Testis (tissue), 3 donors: Measurements from ENCODE around the gene VEGFB. TPM values are rescaled to one million over a fixed set of nuclear protein-coding genes. Genes with fewer than 3 reads are reported as not detected.

Experiments used
- DNase-seq: peaks from one replicate; pipeline ENCODE4 v3.0.0-alpha.2; 2019
- H3K27ac ChIP-seq, 2 donors: fragments of 200-600 bp; sonication (generic); one replicate each; pipeline ENCODE4 v1.5.1; 2019
- H3K27me3 ChIP-seq: fragments of 200-600 bp; sonication (generic); one replicate; pipeline ENCODE4 v1.5.1; 2019
- H3K36me3 ChIP-seq: fragments of 200-600 bp; sonication (generic); one replicate; pipeline ENCODE4 v1.5.1; 2017; ENCODE audit warnings: low read depth; ENCODE audit errors: missing control alignments
- H3K4me1 ChIP-seq: fragments of 200-600 bp; sonication (generic); one replicate; pipeline ENCODE4 v1.5.1; 2019
- H3K4me3 ChIP-seq, 2 donors: fragments of 200-600 bp; sonication (generic); one replicate each; pipeline ENCODE4 v1.5.1; 2017 to 2019
- H3K9me3 ChIP-seq: fragments of 200-600 bp; sonication (generic); one replicate; pipeline ENCODE4 v1.5.1; 2017
- POLR2A ChIP-seq: fragments of 450-650 bp; IDR thresholded peaks from one replicate; pipeline ENCODE4 v1.6.1; 2017; ENCODE audit warnings: antibody characterized with exemption, mild to moderate bottlenecking, moderate library complexity
- WGBS, 2 donors: methylation state at CpG; one replicate each; pipeline ENCODE4 v1.1.5; 2018; 5-methylcytosine and 5-hydroxymethylcytosine counted together
- intact Hi-C: fragments of 100-400 bp; cut with DNase I; formaldehyde crosslinking; loops from one replicate; pipeline ENCODE4 v1.15.1; 2023; ENCODE audit warnings: low total_unique reads
- polyA plus RNA-seq: library from polyadenylated mRNA; stranded (reverse); fragments of 350-450 nt; fragmentation: Illumina TruSeq; extraction: RNeasy Lipid Tissue Mini Kit (QIAGEN cat#74804); gene quantifications from one replicate; pipeline ENCODE4 v1.2.3, GENCODE V29; 2014; ENCODE audit warnings: low read depth, low replicate concordance; ENCODE audit not compliant: insufficient read depth
- total RNA-seq, 2 donors: library from RNA; depleted of rRNA; stranded (reverse); fragments of >200 nt; gene quantifications; one replicate each; pipeline ENCODE4 v1.2.3, GENCODE V29; 2016
- TF ChIP-seq, protein P1 (sequence below), 3 experiments: fragments of 450-650 bp in 2 of 3; fragments of 200-600 bp in 1 of 3; sonication (generic) in 1 of 3; IDR thresholded peaks; one replicate each; pipeline ENCODE4 v1.5.1; 2016 to 2019; ENCODE audit warnings: antibody characterized with exemption in 3 of 3, mild to moderate bottlenecking in 2 of 3, moderate library complexity in 1 of 3

VEGFB gene
- total and polyA plus RNA-seq, 3 donors from 2014 or later, result 19.1 to 57.3 (median 47.8) TPM

DNA sequence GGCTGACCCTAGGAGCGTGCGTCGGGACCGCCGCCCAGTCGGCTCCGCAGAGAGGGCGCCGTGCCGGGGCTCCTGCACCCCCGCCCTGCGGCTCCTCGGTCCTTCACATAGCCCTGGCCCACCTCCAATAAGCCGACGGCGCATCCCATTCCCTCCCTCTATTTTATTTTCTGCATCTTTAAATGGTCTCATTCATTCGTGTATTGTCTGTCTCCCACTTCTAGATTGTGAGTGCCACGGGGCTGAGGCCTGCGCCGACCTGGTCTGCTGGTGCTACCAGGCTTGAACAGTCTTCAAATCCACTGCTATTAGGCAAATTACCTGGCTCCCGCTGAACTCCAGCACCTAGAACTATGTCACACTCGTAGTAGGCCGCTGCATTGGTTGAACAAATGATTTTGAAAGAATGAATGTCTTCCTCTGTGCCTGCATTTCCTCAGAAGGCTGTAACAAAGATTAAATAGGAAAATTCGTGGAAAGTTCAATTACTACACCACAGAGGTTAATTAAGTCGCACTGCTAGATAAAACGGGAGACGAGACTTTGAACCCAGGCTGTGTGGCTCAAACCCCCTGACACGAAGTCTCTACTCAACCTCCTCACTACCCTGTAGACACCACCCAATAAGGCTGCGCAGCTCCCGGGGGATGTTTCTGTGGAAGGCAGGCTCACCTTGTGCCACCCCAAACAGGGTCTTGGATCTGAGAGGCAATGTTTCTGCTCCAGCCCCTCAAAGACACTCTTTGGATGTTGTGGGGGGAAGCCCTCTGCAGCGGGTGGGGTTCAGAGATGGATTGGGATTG, 13.5 kb downstream of the VEGFB start:
- Histone ChIP-seq H3K9me3 (no peaks in the 10 kb centered on the region), H3K27me3 (no peaks in the 10 kb centered on the region), H3K4me1 (peaks cover 47% of the 10 kb centered on the region), H3K27ac (peak overlapping the region; percentile 68 to 75), H3K4me3 (peak overlapping the region; percentile 47 to 80), H3K36me3 (no peaks in the 10 kb centered on the region)
- 28 to 29% methylated on average over 23 to 31 of the region's 31 CpGs for WGBS, 2 donors
- DNase-seq, result peak; percentile 58
- TF ChIP-seq, protein P1, sequence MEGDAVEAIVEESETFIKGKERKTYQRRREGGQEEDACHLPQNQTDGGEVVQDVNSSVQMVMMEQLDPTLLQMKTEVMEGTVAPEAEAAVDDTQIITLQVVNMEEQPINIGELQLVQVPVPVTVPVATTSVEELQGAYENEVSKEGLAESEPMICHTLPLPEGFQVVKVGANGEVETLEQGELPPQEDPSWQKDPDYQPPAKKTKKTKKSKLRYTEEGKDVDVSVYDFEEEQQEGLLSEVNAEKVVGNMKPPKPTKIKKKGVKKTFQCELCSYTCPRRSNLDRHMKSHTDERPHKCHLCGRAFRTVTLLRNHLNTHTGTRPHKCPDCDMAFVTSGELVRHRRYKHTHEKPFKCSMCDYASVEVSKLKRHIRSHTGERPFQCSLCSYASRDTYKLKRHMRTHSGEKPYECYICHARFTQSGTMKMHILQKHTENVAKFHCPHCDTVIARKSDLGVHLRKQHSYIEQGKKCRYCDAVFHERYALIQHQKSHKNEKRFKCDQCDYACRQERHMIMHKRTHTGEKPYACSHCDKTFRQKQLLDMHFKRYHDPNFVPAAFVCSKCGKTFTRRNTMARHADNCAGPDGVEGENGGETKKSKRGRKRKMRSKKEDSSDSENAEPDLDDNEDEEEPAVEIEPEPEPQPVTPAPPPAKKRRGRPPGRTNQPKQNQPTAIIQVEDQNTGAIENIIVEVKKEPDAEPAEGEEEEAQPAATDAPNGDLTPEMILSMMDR (IDR thresholded peaks at IDR 0.05), result no peak
- TF ChIP-seq POLR2A, result no peak
- intact Hi-C loops, result no loop called here

DNA sequence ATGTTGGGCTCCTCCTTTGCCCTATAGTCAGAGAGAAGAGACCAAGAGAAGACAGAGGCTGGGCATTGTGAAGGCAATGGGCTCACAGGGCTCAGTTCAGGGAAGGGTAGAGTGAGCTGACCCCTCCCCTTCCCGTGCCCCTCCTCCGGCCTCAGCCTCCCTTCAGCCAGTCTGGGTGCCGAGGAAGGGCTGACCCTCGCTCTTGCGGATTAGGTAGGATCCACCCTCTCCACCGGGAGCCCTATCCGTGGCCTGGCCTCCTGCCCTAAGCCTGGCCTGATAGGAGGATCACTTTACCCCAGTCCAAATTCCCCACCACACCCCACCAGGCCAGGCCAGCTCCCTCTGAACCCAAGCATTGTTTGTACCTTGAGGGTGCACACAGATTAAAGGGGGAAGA, 14.2 kb downstream of the VEGFB start:
- Histone ChIP-seq H3K27me3 (no peaks in the 10 kb centered on the region), H3K36me3 (no peaks in the 10 kb centered on the region), H3K4me3 (no peak overlapping the region), H3K9me3 (no peaks in the 10 kb centered on the region), H3K27ac (no peak overlapping the region), H3K4me1 (peaks cover 44% of the 10 kb centered on the region)
- intact Hi-C loops, result no loop called here
- 40 to 75% methylated on average over 2 to 7 of the region's 7 CpGs for WGBS, 2 donors
- TF ChIP-seq POLR2A, result no peak
- TF ChIP-seq, protein P1 (IDR thresholded peaks at IDR 0.05), result no peak
- no peak for DNase-seq

DNA sequence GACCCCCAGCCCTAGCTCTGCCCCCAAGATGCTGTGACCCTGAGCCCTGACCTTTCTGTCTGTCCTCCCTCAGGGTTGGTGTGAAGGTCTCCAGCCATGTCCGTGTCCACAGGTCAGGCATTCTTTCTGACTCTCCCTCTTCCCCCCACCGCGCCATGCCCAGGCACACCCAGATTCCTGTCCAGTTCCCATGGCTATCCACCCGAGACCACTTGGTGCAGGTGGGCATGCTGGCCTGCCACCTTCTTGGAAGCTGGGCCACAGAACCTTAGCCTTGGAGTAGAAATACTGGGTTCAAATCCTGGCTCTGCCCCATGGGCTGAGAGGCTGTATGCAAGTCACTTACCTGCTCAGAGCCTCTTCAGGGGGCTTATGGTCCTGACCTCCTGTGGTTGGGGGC, 14.7 kb downstream of the VEGFB start:
- Histone ChIP-seq H3K4me3 (no peak overlapping the region), H3K27me3 (no peaks in the 10 kb centered on the region), H3K36me3 (no peaks in the 10 kb centered on the region), H3K4me1 (peaks cover 44% of the 10 kb centered on the region), H3K27ac (no peak overlapping the region), H3K9me3 (no peaks in the 10 kb centered on the region)
- TF ChIP-seq, protein P1 (IDR thresholded peaks at IDR 0.05), result no peak
- no peak for TF ChIP-seq POLR2A
- 94 to 96% methylated on average over 4 of the region's 4 CpGs for WGBS, 2 donors
- intact Hi-C loops, result no loop called here
- no peak for DNase-seq

DNA sequence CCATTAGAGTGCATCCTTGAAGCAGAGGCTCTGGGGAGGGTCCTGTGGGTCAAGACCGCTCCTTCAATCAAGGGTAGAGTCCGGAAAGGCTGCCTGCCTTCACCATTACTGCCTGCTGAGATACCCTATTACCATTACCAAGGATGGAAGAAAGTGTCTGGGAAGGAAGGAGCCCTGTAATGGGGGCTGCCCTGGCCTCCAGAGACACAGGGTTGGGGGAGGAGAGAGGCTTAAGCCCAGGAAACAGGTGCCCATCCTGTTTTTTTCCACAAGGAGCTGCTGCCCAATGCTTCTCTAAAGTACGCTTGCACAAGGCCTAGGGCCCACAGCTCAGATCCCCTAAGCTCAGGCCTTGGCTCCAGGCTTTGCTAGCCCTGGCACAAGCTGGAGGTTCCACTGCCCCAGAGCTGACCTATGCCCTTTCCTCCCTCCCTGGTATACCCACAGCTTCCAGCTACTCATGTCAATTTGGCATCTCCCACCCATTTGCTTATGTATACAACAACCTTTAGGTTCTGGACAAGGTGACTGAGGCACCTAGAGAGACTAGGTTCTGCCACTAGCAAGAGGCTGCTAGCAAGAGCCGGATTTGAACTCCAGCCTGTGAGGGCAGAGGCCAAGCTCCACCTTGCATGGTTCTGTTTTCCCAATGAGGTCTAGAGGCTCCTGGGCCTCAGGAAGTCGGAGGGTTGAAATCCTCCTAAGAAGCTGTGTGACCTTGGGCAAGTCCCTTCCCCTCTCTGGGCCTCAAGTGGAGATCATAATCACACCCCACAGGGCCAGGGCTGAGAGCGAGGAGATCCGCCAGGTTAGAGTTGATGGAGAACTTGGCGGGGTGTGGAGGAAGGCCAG, 15.4 kb downstream of the VEGFB start:
- H3K9me3 ChIP-seq, result no peaks in the 10 kb centered on the region
- no peak overlapping the region for H3K4me3 ChIP-seq
- no peak overlapping the region for H3K27ac ChIP-seq
- TF ChIP-seq POLR2A, result no peak
- TF ChIP-seq, protein P1 (IDR thresholded peaks at IDR 0.05), result no peak
- H3K4me1 ChIP-seq, result peaks cover 42% of the 10 kb centered on the region
- intact Hi-C loops, result no loop called here
- no peaks in the 10 kb centered on the region for H3K27me3 ChIP-seq
- 76 to 88% methylated on average over 5 to 8 of the region's 8 CpGs for WGBS, 2 donors
- no peak for DNase-seq
- no peaks in the 10 kb centered on the region for H3K36me3 ChIP-seq
